KOPT-K1 (cell line): ENCODE measurements around the gene CEACAM4.

Experiments used
- H3K27ac ChIP-seq: fragments of 200-600 bp; sonication (generic); 2 replicates; pipeline ENCODE4 v1.5.1; 2016; ENCODE audit warnings: antibody characterized with exemption, mild to moderate bottlenecking, low read depth, low read length; ENCODE audit not compliant: poor library complexity, severe bottlenecking
- H3K36me3 ChIP-seq: fragments of 200-600 bp; sonication (generic); 2 replicates; pipeline ENCODE4 v1.5.1; 2017; ENCODE audit warnings: antibody characterized with exemption, mild to moderate bottlenecking, low read length, moderate library complexity; ENCODE audit not compliant: insufficient read depth
- H3K9me3 ChIP-seq: fragments of 200-600 bp; sonication (generic); 2 replicates; pipeline ENCODE4 v1.5.1; 2017; ENCODE audit warnings: antibody characterized with exemption, low read length, mild to moderate bottlenecking; ENCODE audit not compliant: insufficient read depth, poor library complexity, severe bottlenecking

The CEACAM4 gene

DNA sequence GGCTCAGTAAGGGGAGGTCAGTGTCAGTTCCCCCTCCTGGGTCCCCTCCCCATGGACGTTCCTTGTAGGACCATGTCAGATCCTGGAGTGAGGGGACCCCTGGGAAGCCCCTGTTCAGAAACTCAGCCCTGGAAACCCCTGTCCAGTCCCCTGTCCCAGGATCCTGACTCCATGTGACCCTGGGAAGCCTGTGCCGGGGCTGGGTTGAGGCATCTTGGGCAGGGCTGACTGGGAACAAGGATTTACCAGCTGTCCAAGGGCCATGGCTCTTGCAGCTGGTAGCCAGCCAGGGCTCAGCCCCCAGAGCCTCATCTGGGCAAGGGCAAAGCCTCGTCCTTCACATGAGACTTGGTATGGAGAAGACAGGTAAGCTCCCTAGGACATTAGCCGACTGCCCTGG lies 25.1 kb downstream of the CEACAM4 start:
- H3K27ac ChIP-seq = no peak overlapping the region
- H3K9me3 ChIP-seq = no peaks in the 10 kb centered on the region
- H3K36me3 ChIP-seq = no peaks in the 10 kb centered on the region

DNA sequence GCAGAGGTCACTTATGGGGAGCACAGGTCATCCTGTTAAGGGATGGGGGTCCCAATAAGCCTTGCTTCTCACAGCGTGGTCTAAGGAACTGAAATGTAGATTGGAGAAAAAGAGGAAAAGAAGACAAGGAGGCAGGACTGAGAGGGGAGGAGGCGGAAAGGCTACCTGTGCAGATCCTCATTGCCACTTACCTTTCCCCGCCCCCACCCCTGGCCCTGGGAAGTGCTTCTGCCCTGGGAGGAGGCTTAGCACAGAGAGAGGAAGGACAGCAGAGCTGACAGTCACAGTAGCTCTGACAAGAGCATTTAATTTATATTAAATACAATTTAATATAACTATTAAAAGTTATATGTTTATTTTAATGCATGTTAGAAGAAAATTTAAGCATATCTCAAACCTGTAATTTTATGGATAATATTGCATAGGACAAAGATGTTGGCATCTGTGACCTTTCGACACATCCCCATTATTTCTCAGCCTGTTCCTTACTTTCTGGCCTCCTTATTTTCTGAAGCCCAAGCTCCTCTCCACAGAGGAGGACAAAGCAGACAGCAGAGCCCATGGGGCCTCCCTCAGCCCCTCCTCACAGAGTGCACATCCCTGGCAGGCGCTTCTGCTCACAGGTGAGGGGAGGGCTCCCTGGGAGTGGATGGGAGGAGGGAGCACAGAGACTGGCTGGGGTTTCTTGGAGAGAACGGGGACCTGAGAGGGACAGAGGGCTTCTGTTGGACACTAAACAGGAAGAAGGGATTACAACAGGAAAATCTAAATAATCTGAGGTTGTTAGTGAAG lies 27.5 kb downstream of the CEACAM4 start:
- no peaks in the 10 kb centered on the region for H3K36me3 ChIP-seq
- no peaks in the 10 kb centered on the region for H3K9me3 ChIP-seq
- H3K27ac ChIP-seq = no peak overlapping the region

DNA sequence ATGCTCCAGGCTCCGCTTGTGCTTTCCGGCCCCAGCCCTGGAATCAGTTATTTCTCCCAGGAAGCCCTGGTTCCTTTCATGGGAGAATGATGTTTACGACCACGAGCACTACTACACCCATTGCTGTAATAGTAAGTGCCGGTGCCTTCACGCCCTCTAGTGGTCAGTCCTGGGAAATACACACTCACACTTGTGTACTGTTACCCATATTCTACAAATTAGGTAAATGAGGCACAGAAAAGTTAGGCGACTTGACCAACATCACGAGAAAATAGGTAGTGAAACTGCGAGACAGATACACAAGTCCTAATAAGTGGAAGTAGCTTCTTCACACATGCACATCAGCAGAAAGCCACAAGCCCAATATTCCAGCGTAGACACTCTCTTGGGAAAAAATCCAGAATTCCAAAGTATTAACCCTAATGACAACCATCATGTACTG lies 29.3 kb downstream of the CEACAM4 start:
- no peak overlapping the region for H3K27ac ChIP-seq
- no peaks in the 10 kb centered on the region for H3K9me3 ChIP-seq
- H3K36me3 ChIP-seq = no peaks in the 10 kb centered on the region

GRCh38 chr19:41595890-41596280 lies 31.0 kb downstream of the CEACAM4 start:
- Histone ChIP-seq H3K27ac (no peak overlapping the region), H3K36me3 (no peaks in the 10 kb centered on the region), H3K9me3 (no peaks in the 10 kb centered on the region)

- no peak overlapping the region for H3K27ac ChIP-seq
- H3K36me3 ChIP-seq = no peaks in the 10 kb centered on the region
- H3K9me3 ChIP-seq = no peaks in the 10 kb centered on the region
These were observed 31.5 kb downstream of the CEACAM4 start for GRCh38 chr19:41595258-41595889.

- H3K9me3 ChIP-seq = no peaks in the 10 kb centered on the region
- no peak overlapping the region for H3K27ac ChIP-seq
- H3K36me3 ChIP-seq = no peaks in the 10 kb centered on the region
These were observed 34.8 kb downstream of the CEACAM4 start for GRCh38 chr19:41591951-41592562.

DNA sequence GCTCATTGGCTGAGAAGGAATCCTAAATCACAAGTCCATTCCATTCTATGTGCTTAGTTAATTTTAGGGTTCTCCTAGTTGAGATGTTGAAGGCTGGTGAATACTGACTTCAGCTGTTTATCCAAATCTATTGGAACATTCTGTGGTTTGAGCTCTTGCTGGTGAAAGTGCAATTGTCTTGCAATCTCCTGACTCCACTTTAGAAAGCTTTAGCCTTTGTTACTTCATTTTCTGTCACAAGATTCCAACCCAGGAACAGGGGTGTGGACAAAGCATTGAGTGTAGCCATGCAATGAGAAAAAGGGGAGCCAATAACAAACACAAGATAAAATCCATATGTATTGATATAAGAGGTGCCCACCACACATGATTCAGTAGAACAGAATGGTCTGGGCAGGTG lies 35.9 kb downstream of the CEACAM4 start:
- no peaks in the 10 kb centered on the region for H3K9me3 ChIP-seq
- no peak overlapping the region for H3K27ac ChIP-seq
- no peaks in the 10 kb centered on the region for H3K36me3 ChIP-seq

DNA sequence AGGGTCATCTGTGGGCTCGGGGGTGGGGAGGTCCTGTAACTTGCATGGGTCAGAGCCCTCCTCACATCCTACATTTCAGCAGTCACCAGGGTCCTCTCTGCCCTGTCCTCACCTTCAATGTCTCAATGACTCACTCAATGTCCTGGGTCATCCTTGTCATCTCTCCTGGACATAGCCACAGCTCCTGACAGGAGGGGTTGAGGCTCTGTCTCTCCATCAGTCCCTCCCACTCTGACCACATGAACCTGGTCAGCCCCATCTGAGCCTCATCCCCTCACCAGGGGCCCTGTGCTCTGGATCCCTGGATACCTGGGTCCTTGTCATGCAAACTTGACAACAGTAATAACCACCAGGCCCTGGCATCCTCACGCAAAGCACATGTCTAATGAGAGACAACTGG lies 37.5 kb downstream of the CEACAM4 start:
- H3K9me3 ChIP-seq = peaks cover 1% of the 10 kb centered on the region
- no peak overlapping the region for H3K27ac ChIP-seq
- no peaks in the 10 kb centered on the region for H3K36me3 ChIP-seq

DNA sequence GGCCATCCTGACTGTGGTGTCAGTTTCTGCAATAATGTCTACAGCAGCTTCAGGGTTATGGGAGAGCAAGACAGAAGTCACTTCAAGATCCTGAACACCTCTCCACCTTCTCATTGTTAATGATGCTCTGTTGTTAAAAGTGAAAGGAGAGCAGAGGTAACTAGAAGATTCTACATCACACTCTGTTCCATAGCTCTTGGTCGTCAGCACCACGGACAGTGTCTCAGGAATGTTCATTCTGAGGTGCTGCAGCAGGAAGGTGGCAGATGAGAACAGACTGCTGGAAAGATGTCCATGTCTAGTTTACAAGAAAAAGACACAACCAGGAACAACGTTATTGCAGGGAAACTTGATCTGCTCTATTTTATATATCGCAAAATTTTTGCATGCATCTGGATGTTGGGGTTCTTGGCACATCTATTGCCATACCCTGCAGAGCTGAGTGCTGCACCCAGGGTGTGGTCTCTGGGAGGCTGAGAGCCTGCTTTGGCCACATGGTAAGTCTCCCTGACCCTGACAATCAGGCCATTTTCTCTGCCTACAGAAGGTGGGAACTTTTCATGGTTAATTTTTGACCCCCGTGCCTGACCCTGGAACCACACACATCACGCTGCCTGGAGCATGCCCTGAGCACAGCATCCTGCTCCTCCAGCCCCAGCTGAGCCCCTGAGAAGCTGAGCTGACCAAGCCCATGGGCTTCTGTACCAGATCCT lies 38.2 kb downstream of the CEACAM4 start:
- peaks cover 7% of the 10 kb centered on the region for H3K9me3 ChIP-seq
- H3K36me3 ChIP-seq = no peaks in the 10 kb centered on the region
- H3K27ac ChIP-seq = no peak overlapping the region

GRCh38 chr19:41587838-41588210 lies 39.0 kb downstream of the CEACAM4 start:
- Histone ChIP-seq H3K27ac (no peak overlapping the region), H3K9me3 (peaks cover 15% of the 10 kb centered on the region), H3K36me3 (no peaks in the 10 kb centered on the region)

DNA sequence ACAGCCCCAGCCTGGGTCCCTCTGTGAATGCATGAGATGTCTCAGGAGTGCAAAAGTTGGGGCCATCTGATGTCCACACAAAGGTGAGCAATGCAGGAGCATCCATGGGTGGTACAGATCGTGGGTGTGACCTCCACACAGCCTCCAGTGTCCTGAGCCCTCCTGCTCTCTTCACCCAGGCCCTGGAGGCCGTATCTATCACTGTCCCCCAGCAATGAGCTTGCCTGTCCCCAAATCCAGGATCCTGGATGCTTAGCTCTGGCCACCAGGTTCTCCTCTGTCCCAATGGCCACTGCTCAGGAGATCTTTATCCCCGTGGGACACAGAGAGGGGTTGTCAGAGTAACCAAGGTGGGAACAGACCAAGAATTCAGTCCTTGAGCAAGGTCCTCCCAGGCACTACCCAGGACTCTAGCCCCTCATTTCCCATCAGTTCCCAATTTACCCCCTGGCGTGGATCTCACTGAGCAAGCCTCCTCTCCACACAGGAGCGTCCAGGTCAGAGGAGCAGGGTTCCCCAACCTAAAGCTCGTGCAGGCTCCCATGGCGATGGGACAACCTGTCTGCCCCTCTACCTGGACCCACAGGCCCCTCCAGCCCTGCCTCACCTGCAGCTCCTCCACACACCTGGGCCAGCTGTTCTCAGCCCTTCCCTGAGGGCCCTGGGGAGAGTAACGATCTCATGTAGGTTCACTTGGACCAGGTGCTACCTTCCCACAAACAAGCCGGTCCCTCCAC lies 39.6 kb downstream of the CEACAM4 start:
- Histone ChIP-seq H3K9me3 (peaks cover 20% of the 10 kb centered on the region), H3K27ac (no peak overlapping the region), H3K36me3 (no peaks in the 10 kb centered on the region)

GRCh38 chr19:41586064-41586463 lies 40.8 kb downstream of the CEACAM4 start:
- H3K9me3 ChIP-seq = peaks cover 32% of the 10 kb centered on the region
- no peaks in the 10 kb centered on the region for H3K36me3 ChIP-seq
- H3K27ac ChIP-seq = no peak overlapping the region

DNA sequence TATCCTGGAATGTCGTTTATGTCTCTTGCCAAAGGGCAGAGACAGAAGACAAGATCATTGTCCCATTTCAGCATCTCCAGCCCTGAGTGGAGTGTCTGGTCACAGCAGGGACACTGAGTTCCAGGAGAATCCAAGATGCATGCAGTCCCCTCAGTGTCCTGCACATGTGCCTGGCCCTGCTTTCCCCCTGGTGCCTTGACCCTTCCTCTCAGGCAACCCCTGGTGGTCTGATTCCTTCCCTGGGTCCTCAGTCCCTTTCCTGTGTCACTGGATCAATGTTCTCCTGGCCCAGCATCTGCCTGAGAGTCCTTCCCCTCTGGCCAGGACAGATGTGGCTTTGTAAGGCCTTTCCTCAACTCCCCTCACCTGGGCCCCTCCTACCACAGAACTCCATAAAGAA lies 41.9 kb downstream of the CEACAM4 start:
- H3K36me3 ChIP-seq = no peaks in the 10 kb centered on the region
- no peak overlapping the region for H3K27ac ChIP-seq

DNA sequence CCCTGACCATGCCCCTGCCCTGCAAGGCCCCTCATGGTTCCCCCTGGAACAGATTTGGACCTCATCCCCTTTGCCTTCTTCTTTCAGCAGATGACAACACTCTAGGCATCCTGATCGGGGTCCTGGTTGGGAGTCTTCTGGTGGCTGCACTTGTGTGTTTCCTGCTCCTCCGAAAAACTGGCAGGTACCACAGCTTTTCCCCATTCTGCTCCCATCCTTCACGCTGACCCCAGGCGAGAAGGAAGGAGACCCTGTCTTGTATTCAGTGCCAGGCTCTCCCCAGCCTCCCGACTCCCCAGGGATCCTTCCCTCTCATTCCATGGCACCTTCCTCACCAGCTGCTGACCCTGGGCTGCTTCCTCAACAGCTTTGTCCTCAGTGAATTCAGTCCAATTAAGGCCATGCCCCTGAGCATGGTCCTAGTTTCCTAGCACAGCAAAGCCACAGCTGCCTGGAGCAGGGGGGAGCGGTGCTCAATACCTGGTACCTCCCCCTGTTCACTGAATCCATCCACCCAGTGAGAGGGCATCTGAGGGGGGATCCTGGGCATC lies 42.5 kb downstream of the CEACAM4 start:
- Histone ChIP-seq H3K9me3 (peaks cover 42% of the 10 kb centered on the region), H3K27ac (no peak overlapping the region), H3K36me3 (no peaks in the 10 kb centered on the region)

More for the DNA sequence above, 41.9 kb downstream of the CEACAM4 start:
- H3K9me3 ChIP-seq = peaks cover 42% of the 10 kb centered on the region
